ENCODE measurements around the gene TRAPPC2L.
"Not testable (repeated sequence)": the region's sequence is repeated elsewhere in the genome, so short reads cannot be mapped to it uniquely, and the experiment has no call there.

Gene TRAPPC2L

GRCh38 chr16:88819126-88819525 lies 37.8 kb upstream of the TRAPPC2L start:
- no peak for DNase-seq

- no peak for DNase-seq
Observed at GRCh38 chr16:88820385-88821025, 36.4 kb upstream of the TRAPPC2L start.

GRCh38 chr16:88821168-88821850 lies 35.6 kb upstream of the TRAPPC2L start:
- no peak for DNase-seq

GRCh38 chr16:88822281-88823040 lies 34.5 kb upstream of the TRAPPC2L start:
- DNase-seq: no peak

GRCh38 chr16:88823646-88824045 lies 33.3 kb upstream of the TRAPPC2L start:
- DNase-seq: not testable (repeated sequence)

GRCh38 chr16:88824256-88825077 lies 32.5 kb upstream of the TRAPPC2L start:
- DNase-seq: no peak

GRCh38 chr16:88825146-88825545 lies 31.8 kb upstream of the TRAPPC2L start:
- DNase-seq: no peak

GRCh38 chr16:88826070-88826840 lies 30.7 kb upstream of the TRAPPC2L start:
- DNase-seq: no peak

GRCh38 chr16:88827727-88828126 lies 29.2 kb upstream of the TRAPPC2L start:
- no peak for DNase-seq

- no peak for DNase-seq
Observed at GRCh38 chr16:88828711-88829110, 28.2 kb upstream of the TRAPPC2L start.

- no peak for DNase-seq
Observed at GRCh38 chr16:88830258-88830657, 26.7 kb upstream of the TRAPPC2L start.

- no peak for DNase-seq
Observed at GRCh38 chr16:88830783-88831182, 26.1 kb upstream of the TRAPPC2L start.

- no peak for DNase-seq
Observed at GRCh38 chr16:88831838-88832237, 25.1 kb upstream of the TRAPPC2L start.

- no peak for DNase-seq
Observed at GRCh38 chr16:88833086-88833485, 23.8 kb upstream of the TRAPPC2L start.

- DNase-seq: no peak
Observed at GRCh38 chr16:88834670-88835069, 22.3 kb upstream of the TRAPPC2L start.

GRCh38 chr16:88835383-88835782 lies 21.5 kb upstream of the TRAPPC2L start:
- no peak for DNase-seq

- no peak for DNase-seq
Observed at GRCh38 chr16:88835818-88836217, 21.1 kb upstream of the TRAPPC2L start.

GRCh38 chr16:88836791-88837190 lies 20.1 kb upstream of the TRAPPC2L start:
- DNase-seq: no peak

- no peak for DNase-seq
Observed at GRCh38 chr16:88837806-88838205, 19.1 kb upstream of the TRAPPC2L start.

GRCh38 chr16:88838566-88838965 lies 18.4 kb upstream of the TRAPPC2L start:
- no peak for DNase-seq

GRCh38 chr16:88839026-88839529 lies 17.8 kb upstream of the TRAPPC2L start:
- DNase-seq: no peak
